ENCODE measurements around the gene MICAL1. TPM values are rescaled to one million over a fixed set of nuclear protein-coding genes. Genes with fewer than 3 reads are reported as not detected.

MICAL1 gene
- total and polyA plus RNA-seq, 2 of the 8 experiments (the other 6 are each of a cell fraction or from before 2014, with no cell fraction given): 42.5 to 55.4 TPM

DNA sequence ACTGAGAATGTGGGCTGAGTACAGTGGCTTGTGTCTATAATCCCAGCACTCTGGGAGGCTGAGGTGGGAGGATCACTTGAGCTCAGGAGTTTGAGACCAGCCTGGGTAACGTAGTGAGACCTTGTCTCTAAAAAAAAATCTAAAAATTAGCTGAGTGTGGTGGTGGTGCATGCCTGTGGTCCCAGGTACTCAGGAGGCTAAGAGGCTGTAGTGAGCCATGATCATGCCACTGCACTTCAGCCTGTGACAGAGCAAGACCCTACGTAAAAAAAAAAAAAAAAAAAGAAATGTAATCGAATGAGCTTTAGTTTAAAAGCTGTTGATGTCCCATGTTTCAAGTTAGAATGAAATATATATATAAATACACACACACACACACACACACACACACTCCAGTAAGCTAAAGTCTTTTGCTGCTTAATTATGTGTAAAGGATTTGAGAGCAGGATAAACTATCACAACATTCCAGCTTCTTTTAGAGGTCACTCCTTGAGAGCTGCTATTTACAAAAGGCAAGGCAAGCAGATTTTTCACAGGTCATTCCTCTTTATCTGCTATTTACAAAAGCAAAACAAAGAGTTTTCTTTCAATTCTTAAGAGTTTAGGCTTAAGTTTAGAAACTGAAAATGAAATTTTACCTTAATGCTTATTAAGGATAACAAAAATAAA lies 4.7 kb upstream of the MICAL1 start:
- H2AK5ac ChIP-seq (ENCODE audit: low read depth, low read length): no peak overlapping the region
- CTCF ChIA-PET (ENCODE audit: partially characterized antibody): interaction anchor here (0.6 to 1.4 kb wide), 7 partner anchors 9 to 918 kb away, joined by 3 to 4 read pairs (median 3); no protein-coding TSS in a partner anchor
- H3K79me1 ChIP-seq (ENCODE audit: low read depth, low read length): no peaks in the 10 kb centered on the region; the same call in 1 of the 2 replicates
- H3K9ac ChIP-seq (replicated peaks in 1 of 4; ENCODE audit: extremely low read depth in 1 of 4, low read depth in 3 of 4, low read length in 3 of 4): no peak overlapping the region
- H2BK15ac ChIP-seq (ENCODE audit: low read length): no peak overlapping the region
- H3K27me3 ChIP-seq (replicated peaks in 1 of 4; ENCODE audit: control insufficient read depth in 3 of 4, extremely low read depth in 1 of 4, insufficient read depth in 3 of 4, low read length in 3 of 4): no peaks in the 10 kb centered on the region
- H3K23ac ChIP-seq (ENCODE audit: insufficient read length): no peak overlapping the region
- peaks cover 5% of the 10 kb centered on the region for H3K23me2 ChIP-seq (ENCODE audit: low read depth, low read length)
- H3K36me3 ChIP-seq (ENCODE audit: control insufficient read depth in 2 of 4, insufficient read depth in 4 of 4, low read length in 3 of 4): peaks cover 4 to 45% (median 17%) of the 10 kb centered on the region in 4 experiments
- no peak overlapping the region for H2BK120ac ChIP-seq (replicated peaks; ENCODE audit: low read depth, low read length)
- no peak overlapping the region for H3K18ac ChIP-seq (ENCODE audit: extremely low read depth, low read length)
- no peak overlapping the region for H2BK12ac ChIP-seq (ENCODE audit: low read depth, low read length)
- H2BK20ac ChIP-seq (ENCODE audit: low read length): no peak overlapping the region
- H3K27ac ChIP-seq (ENCODE audit: low read depth, low read length): no peak overlapping the region
- no peak overlapping the region for H4K91ac ChIP-seq (replicated peaks; ENCODE audit: insufficient read length, low read length)
- peaks cover 0 to 2% of the 10 kb centered on the region in 2 experiments for H4K20me1 ChIP-seq (replicated peaks in 1 of 2; ENCODE audit: control insufficient read depth in 1 of 2, insufficient read depth in 2 of 2, low read length in 2 of 2)
- no peak overlapping the region for H3K56ac ChIP-seq (replicated peaks; ENCODE audit: insufficient read length, low read depth, low read length)
- DNase-seq (ENCODE audit: low read depth in 1 of 2, low spot score in 2 of 2) (no peak), FAIRE-seq (no peak)
- H4K8ac ChIP-seq (ENCODE audit: extremely low read depth, insufficient read depth, low read length): no peak overlapping the region
- H3K4me1 ChIP-seq (replicated peaks in 1 of 4; ENCODE audit: control insufficient read depth in 3 of 4, insufficient read depth in 4 of 4, low read length in 3 of 4): peaks cover 2 to 10% (median 6%) of the 10 kb centered on the region in 4 experiments; a peak in 6 of 7 replicates
- no peak overlapping the region for H3K14ac ChIP-seq (ENCODE audit: insufficient read length)
- no peak overlapping the region for H3K4ac ChIP-seq (replicated peaks; ENCODE audit: insufficient read length, low read depth, low read length)
- no peak overlapping the region for H2AFZ ChIP-seq (ENCODE audit: low read length)
- no peak overlapping the region for H2BK5ac ChIP-seq (ENCODE audit: low read depth, low read length)
- no peak overlapping the region for H3K4me3 ChIP-seq (ENCODE audit: extremely low read depth in 1 of 4, insufficient read depth in 2 of 4, low read depth in 3 of 4, low read length in 4 of 4)
- TF ChIP-seq SIN3A (conservative IDR thresholded peaks at IDR 0.05 in 1 of 2, IDR thresholded peaks at IDR 0.05 in 1 of 2; ENCODE audit: low read depth in 1 of 2, low read length in 2 of 2): no peak
- TF ChIP-seq GABPA (IDR thresholded peaks at IDR 0.05; ENCODE audit: borderline replicate concordance, insufficient read depth, low read length): no peak
- TF ChIP-seq POLR2AphosphoS5 (IDR thresholded peaks at IDR 0.05; ENCODE audit: low read depth, low read length): no peak
- no peak for TF ChIP-seq POLR2A (IDR thresholded peaks at IDR 0.05; ENCODE audit: control extremely low read depth in 1 of 2, low read depth in 2 of 2, low read length in 2 of 2)
- POLR2A ChIA-PET (ENCODE audit: partially characterized antibody): interaction anchor here (0.8 to 2.1 kb wide), 2 partner anchors 9 to 10 kb away, joined by 3 to 11 read pairs; no protein-coding TSS in a partner anchor
- H3K4me2 ChIP-seq (ENCODE audit: insufficient read depth in 1 of 2, low read depth in 2 of 2, low read length in 2 of 2): no peak overlapping the region
- peaks cover 0 to 11% of the 10 kb centered on the region in 2 experiments; a peak in 2 of 4 replicates for H3K79me2 ChIP-seq (ENCODE audit: control insufficient read depth in 1 of 2, insufficient read depth in 2 of 2, low read length in 2 of 2)
- WGBS, 2 experiments (ENCODE audit: extremely low coverage in 1 of 2, insufficient coverage in 1 of 2, insufficient read length in 1 of 2, insufficient replicate concordance in 2 of 2, low coverage in 1 of 2, low lambda C conversion rate in 2 of 2, missing lambda C conversion rate in 1 of 2): 83% methylated on average over 3 of the region's 3 CpGs; no CpG with 5 or more reads in 1 of the 2 experiments
- peaks cover 0 to 5% of the 10 kb centered on the region in 2 experiments; a peak in 1 of 4 replicates for H3K9me3 ChIP-seq (ENCODE audit: insufficient read depth in 2 of 2, low read depth in 1 of 2, low read length in 1 of 2)
- no peak overlapping the region for H4K5ac ChIP-seq (ENCODE audit: insufficient read length, low read depth, low read length)

Measured in H1 (cell line).